Measurements from ENCODE around the gene SLC9A9.

- no peak for TF ChIP-seq CTCF (conservative IDR thresholded peaks at IDR 0.05 in 1 of 2, IDR thresholded peaks at IDR 0.05 in 1 of 2; ENCODE audit: low read depth in 1 of 2, low read length in 2 of 2)
- no peak for TF ChIP-seq EZH2 (IDR thresholded peaks at IDR 0.05; ENCODE audit: low read length, missing control alignments)
Observed at GRCh38 chr3:143791386-143791785, 56.9 kb downstream of the SLC9A9 start.

Data from fibroblast of lung (primary cell).